PC-3 (cell line): ENCODE data around the gene BAG3.

Source experiments
- CTCF ChIP-seq: fragments of 300-600 bp; sonication (generic); conservative IDR thresholded peaks from 2 replicates; pipeline ENCODE4 v1.5.1; 2017; ENCODE audit warnings: antibody characterized with exemption, low read depth, mild to moderate bottlenecking, low read length
- EZH2 ChIP-seq: fragments of 300-600 bp; sonication (generic); IDR thresholded peaks from one replicate; pipeline ENCODE4 v1.6.1; 2017; ENCODE audit warnings: antibody characterized with exemption, mild to moderate bottlenecking, low read length; ENCODE audit not compliant: unreplicated experiment
- EZH2phosphoT487 ChIP-seq: fragments of 300-600 bp; sonication (generic); IDR thresholded peaks from 2 replicates; pipeline ENCODE4 v1.6.1; 2018; ENCODE audit warnings: mild to moderate bottlenecking, antibody characterized with exemption, low read length, borderline replicate concordance

GRCh38 chr10:119686465-119687191 lies 35.4 kb downstream of the BAG3 start:
- TF ChIP-seq CTCF, result peak; percentile 81
- TF ChIP-seq EZH2, result no peak
- no peak for TF ChIP-seq EZH2phosphoT487
